HG03558 (cell line): ENCODE measurements around the gene MUS81.
"Not testable (repeated sequence)": the region's sequence is repeated elsewhere in the genome, so short reads cannot be mapped to it uniquely, and the experiment has no call there.

Source experiments
- ATAC-seq: cut with Tn5 transposase; IDR thresholded peaks from one replicate; pipeline ENCODE4 v1.9.1; 2021; ENCODE audit warnings: moderate number of reproducible peaks; ENCODE audit not compliant: unreplicated experiment; ENCODE audit errors: extremely low read depth

MUS81 gene

DNA sequence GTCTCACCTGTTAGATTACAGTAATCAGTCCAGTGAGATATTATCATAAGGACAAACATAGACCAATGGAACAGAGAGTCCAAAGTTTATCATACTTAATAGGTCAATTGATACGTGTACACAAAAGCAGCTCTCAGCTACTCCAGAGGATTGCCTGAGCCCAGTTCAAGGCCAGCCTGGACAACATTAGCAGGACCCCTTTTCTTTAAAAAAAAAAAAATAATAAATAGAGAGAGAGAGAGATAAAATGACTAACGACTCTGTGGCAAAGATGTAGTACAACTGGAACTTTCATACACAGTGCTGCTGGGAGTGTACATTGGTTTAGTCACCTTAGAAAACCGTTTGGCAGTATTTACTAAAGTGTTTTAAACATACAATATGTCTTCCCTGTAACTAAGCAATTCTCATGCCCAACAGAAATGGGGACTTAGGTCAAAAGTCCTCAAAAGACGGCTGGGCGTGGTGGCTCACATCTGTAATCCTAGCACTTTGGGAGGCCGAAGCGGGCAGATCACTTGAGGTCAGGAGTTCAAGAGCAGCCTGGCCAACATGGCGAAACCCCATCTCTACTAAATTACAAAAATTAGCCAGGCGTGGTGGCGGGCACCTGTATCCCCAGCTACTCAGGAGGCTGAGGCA, 15.9 kb upstream of the MUS81 start:
- ATAC-seq = no peak

DNA sequence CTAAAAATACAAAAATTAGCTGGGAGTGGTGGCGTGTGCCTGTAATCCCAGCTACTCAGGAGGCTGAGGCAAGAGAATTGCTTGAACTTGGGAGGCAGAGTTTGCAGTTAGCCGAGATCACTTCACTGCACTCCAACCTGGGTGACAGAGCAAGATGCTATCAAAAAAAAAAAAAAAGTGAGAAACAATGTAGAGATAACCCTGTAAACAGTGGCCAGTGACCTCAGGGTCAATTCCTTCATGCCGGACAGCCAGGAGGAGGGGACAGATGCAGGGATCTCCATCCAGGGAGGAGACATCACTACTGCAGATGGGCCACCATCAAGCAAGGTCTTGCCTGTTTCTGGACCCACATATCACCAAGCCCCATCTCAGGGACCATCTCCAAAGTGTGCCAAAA, 12.5 kb upstream of the MUS81 start:
- no peak for ATAC-seq

DNA sequence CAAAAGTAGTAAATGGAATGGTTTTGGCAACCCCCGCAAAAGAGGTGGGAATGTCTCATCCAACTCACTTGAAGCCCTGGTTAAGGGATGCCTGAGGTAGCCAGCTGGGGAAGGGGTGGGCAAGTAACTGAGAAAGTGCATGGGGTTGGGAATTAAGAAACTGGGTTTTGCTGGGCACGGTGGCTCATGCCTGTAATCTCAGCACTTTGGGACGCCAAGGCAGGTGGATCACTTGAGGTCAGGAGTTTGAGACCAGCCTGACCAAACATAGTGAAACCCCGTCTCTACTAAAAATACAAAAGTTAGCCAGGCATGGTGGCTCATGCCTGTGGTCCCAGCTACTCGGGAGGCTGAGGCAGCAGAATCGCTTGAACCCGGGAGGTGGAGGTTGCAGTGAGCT, 11.5 kb upstream of the MUS81 start:
- ATAC-seq = not testable (repeated sequence)

DNA sequence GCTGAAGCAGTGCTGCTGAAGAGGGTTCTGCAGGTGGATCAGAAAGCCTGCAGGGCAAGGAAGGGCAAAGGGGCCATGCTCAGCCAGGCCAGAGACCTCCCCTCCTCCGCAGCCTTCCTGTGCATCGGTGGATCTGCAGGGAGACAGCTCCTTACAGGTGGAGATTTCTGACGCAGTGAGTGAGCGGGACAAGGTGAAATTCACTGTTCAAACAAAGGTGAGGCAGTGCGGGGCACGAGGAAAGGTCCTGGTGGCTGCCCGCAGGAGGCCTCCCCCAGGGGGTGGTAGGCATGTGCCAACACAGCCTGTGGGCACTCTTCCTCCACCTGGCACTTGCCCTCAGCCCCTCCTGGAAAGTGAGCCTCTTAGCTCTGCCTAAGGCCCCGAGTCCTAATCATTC, 10.9 kb upstream of the MUS81 start:
- ATAC-seq = no peak

DNA sequence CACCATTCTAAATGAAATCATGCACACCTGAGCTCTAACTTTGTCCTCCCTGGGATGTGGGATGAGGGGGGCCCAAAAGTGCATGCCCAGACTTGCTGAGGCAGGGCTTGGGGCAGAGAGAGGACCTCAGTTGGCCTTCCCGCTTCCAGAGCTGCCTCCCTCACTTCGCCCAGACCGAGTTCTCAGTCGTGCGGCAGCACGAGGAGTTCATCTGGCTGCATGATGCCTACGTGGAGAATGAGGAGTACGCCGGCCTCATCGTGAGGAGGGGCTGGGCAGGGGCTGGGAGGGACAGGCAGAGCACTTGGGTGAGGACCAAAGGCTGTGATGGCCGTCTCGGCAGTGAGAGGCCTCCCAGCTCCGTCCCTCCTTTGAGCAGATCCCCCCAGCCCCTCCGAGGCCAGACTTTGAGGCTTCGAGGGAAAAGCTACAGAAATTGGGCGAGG, 10.4 kb upstream of the MUS81 start:
- no peak for ATAC-seq

DNA sequence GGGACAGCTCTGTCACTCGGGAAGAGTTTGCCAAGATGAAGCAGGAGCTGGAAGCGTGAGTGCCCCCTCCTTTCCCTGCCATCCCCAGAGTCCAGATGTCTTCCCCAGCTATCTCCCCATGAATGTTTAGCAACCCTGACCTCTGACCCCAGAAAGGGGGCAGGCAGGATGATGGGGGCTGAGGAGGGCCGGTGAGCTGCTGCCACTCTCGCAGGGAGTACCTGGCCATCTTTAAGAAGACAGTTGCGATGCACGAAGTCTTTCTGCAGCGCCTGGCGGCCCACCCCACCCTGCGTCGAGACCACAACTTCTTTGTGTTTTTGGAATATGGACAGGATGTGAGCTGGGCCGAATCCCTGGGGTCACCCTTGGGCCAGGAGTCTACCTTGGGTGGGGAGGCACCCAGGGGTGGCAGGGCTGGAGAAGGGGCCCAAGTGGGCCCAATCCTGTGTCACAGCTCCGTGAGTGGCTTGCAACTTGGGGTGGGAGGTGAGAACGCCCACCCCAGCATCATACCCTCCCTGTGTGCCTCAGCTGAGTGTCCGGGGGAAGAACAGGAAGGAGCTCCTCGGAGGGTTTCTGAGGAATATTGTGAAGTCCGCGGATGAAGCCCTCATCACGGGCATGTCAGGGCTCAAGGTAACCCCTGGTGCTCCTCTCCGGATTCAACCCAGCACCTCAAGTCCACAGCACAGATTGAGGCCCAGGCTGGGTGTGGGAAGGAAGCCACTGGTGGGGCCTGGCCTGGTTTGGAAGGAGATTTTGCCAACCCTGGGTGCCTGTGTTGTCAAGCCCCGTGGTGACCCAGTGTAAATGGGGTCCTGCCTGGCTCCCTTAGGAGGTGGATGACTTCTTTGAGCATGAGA, 9.8 kb upstream of the MUS81 start:
- ATAC-seq = no peak

DNA sequence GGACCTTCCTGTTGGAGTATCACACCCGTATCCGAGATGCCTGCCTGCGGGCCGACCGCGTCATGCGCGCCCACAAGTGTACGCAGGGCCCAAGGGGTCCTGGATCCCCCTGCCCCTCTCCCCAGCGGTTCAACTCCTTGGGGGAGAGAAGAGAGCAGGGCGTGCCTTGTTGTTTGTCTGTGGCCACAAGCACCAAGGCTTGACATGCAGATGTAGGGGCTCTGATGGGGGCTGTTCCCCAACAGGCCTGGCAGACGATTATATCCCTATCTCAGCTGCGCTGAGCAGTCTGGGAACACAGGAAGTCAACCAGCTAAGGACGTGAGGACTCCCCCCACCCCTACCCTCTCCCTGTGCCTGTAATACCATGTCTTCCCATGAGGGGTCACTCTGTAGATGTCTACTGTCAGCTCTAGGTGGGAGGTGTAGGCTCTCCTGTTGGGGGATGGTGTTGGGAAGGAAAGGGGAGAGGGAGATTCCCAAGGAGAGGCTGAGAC, 9.1 kb upstream of the MUS81 start:
- ATAC-seq = no peak

DNA sequence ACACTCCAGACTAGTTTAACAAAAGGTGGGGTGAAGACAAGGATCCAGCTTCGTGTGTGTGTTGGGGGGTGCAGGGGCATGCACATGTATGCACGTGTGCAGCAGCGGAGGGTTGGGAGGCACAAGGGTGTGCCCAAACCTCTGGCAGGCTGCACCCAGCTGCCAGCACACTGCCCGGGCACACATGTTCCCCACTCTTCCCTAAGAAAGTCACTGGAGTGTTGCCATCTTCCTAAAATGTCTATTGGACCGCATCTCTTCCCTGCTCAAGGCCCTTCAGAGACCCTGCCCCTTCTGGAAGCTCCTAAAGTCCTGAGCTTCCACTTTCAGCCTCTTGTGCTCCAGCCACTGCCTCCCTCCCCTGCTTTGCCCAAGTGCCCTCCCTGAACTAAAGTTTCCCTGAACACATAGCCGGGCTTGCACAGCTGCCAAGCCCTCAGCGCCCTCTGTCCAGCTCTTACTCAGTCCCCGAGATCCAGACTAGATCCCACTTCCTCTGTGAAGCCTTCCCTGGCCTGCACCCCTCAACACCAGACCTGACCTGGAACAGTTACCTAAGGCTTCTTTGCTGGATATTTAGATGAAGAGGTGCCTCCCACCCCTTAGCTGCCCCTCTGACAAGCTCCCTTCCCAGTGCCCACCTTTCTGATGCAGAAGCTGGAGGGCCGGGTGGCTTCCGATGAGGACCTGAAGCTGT, 8.3 kb upstream of the MUS81 start:
- ATAC-seq = no peak

DNA sequence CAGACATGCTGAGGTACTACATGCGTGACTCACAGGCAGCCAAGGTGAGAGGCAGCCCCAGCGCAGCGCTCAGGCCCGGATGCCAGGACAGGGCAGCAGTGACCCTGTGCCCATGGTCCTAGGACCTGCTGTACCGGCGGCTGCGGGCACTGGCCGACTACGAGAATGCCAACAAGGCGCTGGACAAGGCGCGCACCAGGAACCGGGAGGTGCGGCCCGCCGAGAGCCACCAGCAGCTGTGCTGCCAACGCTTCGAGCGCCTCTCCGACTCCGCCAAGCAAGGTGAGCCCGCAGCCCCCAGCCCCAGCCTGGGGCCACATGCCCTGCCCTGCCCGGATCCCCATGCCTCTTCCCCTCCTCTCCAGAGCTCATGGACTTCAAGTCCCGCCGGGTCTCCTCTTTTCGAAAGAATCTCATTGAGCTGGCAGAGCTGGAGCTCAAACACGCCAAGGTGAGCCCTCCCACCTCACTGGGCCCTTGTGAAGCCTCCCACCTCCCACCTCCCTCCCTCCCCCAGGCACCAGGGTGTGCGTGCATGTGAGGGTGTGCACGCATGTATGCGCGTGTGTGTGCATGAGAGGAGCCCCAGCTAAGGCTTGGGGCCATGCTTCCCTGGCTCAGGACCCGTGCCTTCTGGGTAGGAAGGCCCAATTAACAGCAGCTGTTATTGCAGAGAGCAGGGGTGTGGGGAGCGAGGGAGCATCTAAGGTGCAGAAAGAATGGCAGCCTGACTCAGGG, 7.6 kb upstream of the MUS81 start:
- no peak for ATAC-seq

DNA sequence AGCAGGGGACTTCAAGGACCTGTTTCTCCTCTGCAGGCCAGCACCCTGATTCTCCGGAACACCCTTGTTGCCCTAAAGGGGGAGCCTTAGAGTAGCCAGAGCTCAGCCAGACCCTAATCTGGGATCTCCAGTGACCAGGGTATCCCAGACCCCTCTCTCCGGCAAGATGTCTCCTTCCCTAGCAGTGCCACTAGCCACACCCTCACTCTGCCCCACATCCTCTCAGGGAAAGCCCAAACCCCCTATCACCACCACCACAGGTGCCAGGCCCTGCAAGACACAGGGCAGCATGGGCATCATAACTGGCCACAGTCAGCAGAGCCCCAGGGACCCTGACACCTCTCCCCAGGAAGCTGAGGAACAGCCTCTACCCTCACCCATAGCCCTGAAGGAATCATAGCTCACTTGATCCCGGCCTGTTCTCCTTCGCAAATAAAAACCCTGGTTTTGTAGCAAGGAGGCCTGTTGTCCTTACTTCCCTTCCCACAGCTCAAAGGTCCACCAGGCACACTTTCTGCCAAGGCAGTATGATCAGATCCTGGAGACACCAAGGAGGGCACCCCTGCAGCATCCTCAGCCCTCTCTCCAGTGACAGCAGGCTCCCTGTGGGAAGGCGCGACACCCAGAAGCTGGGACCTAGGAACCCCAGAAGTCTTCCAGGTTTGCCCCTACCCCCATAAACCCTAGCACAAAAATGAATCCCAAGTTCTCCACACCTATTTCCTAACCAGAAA, 6.8 kb upstream of the MUS81 start:
- no peak for ATAC-seq

DNA sequence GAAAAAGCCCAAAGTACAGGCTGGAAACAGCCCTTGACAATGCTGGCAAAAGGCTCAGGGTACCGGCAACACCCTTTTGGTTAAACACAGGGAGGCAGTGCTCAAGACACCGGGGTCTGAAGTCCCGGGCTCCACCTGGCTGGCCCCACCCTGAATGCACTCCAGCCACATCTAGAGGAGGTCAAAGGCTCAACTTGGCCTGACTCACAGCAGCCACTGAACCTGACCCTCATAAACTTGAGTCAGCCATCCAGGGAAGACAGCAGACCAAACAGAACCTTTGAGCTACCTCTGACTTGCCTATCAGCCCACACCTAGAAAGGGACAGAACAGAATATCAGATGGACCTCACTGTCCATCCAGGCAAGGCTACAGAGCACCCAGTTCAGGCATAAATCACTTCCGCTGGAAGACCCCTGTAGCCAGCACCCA, 6.1 kb upstream of the MUS81 start:
- ATAC-seq = no peak

DNA sequence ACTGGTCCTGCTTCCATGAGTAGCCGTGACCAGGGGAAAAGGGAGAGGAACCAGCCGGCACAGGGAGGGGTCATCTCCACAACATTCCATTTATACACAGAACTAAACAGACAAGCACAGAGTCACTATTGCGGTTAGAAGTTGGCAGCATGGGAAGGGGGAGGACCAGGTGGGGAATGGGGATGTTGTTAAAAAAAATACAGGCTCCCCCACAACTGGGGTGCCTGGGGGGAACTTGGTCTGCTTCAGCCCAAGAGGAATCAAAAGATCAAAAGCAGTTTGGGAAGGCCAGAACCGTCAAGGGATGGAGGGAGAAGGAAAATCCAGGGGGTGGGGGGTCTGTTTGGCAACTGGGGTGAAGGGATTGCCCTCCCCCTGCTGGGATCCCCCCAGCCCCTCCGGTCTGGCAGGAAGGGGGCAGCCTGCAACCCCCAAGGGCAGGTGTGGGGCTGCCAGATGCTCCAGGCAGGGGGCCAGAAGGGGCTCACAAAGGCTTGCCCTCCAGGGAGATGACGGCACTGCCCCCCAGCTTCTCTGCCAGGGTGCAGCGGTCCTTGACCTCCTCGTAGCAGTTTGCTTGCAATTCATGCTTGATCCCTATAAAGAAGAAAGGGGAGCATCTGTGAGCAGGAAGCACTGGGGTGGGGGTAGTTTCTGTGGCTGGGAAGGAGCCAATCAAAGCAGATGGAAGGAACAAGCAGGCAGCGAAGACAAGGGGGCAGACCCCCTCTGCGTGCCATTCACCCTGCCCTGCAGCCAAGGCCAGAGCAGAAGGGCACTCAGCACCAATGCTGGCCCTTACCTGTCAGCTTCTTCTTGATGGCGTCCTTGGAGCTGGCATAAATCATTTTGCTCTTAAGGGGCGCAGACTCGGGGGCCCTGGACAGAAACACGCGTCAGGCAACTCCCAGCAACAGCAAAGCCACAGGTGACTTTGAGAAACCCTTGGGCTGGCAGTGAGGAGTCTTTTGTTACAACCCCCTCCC, 5.1 kb upstream of the MUS81 start:
- ATAC-seq = no peak

DNA sequence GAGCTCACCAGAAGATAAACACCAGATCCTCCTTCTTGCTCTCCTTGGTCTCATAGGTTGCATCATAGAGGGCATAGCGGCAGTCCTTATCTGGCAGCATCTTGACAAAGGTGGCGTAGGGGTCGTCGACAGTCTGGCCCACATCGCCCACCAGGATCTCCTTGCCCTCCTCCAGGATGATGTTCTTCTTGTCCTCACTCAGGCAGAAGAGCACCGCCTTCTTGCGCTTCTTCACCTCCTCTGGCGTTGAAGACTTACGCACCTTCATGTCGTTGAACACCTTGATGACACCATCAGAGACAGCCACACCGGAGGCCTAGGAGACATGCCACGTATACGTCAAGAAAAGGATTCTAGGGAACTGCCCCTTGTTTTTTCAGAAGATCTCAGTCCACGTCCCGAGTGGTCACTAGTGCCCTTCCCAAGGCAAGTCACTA, 4.3 kb upstream of the MUS81 start:
- ATAC-seq = no peak

DNA sequence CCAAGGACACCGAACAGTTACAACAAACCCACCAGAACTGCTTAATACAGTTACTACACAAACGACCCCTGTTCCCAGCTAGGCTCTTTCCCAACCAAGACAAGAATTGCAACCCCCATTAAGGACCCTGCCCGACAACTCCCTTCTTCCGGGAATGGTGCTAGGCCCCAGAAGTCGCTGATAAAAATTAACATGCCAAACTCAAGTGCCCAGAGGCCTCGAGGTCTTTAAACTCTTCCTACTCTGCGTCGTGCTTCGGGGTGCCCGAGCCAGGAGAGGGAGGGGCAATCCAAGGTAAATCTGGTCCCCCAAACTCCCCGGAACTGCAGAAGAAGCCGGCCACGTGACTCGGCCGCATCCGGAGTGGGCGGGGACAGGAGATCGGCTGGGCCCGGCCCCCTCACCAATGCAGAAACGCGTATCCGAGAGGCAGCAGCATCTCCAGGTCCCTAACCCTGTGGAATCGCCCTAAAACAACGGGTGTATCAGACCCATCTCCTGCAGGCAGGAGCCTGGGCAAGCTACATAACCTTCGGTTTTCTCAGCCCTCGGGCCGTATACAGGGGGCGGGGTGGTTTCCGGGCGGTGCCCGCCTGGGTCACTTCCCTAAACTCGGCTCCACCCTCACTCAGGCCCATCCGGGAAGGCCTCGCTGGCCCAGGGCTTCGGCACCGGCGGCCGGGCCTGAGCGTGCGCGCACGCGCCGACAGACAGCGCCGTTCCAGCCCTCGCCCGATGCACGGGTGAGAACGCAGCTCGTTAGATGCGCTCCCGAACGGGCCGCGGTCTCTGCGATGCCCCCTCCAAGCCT, 3.3 kb upstream of the MUS81 start:
- no peak for ATAC-seq

DNA sequence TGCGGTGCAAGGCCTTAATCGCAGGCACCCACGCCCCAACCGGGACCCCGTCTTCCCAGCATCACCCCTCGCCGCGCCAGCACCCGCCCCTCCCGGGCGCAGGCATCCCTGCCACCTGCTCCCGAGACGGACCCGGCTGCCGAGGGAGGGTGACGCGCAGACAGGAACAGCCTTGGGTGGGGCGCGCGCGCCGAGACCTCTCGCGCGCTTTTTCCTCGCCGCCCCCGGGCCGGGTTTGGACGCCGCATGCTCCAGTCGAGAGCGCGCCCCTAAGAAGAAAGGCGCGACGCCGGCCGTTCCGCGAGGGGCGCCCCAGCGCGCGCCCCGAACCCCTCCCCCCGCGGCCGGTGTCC, 2.8 kb upstream of the MUS81 start:
- no peak for ATAC-seq

DNA sequence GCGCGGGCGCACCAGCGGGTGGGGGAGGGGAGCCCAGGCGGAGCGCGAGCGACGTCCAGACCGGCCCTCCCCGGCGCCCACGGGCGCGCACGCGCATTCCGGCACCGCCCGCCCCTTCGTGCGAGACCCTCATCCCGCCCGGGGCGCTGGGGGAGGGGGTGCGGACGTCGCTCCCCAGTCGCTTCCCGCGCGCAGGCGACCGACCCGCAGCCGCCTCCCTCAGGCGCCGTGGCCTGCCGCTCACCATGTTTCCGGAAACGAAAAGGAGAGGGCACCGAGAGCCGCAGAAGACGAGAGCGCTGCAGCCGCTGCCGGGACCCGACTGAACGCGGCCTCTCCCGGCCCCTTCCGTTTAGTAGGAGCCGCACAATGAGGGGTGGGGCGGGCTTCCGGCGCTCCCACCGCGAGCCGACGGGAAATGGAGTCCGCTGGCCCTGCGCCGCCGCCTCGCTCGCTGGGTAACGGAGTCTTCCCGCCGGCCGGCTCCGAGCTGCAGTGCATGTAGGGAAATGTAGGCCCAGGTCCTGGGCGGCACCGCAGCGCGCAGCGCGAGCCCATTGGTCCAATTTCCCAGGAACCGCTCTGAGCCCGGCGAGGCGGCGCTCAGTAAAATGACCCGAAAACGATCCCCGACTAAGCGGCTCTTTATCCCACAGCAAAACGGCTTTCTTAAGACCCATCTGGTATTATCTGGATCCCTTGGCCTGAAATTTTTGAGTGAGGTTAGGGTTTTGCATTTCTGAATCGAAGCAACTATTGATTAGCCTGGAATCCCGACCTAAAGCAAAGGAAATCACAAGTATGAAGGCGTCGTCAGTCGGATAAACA, 2.2 kb upstream of the MUS81 start, which contains the start of gene CFL1:
Gene CFL1, minus strand, starts transcription at position 328 of the 828 bp plus-strand sequence. Its CDS starts 81 bp downstream, at position 247.
- peak; percentile 26 for ATAC-seq

DNA sequence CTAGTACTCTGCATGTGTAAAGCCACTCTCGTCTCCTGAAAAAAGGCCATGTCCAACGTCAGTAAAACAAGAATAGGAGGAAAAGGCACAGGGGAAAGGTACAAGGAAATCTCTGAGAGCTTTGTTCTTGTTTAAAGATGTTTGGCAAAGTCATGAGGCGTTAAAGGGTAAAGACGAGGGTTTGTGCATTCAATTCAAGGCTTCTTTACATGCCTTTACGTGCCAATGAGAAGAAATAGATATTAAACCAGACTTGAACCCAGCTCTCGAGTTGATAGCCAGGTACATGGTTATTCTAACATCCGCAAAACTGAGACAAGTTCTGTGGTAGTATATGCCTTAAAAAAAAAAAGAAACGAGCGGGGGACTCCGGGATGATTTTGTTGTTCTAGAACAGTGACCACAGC, 1.5 kb upstream of the MUS81 start:
- no peak for ATAC-seq
